Keratinocyte (primary cell): Measurements from ENCODE around the gene PARD3.

Experiments used
- EZH2 ChIP-seq: IDR thresholded peaks from one replicate; pipeline ENCODE4 v1.6.1; 2012; ENCODE audit warnings: inconsistent platforms, mild to moderate bottlenecking, low read length, moderate library complexity
- TF ChIP-seq, protein P1 (sequence below), 3 experiments: IDR thresholded peaks in 1 of 3; conservative IDR thresholded peaks in 1 of 3; optimal IDR thresholded peaks in 1 of 3; 2 replicates in 2 of 3; 3 replicates in 1 of 3; pipeline versions ENCODE3 to v1.5.1; 2011; ENCODE audit warnings: low read length in 3 of 3, mild to moderate bottlenecking in 3 of 3, moderate library complexity in 2 of 3, control low read depth in 1 of 3, inconsistent platforms in 1 of 3; ENCODE audit not compliant: insufficient read depth in 2 of 3; ENCODE audit errors: extremely low read depth in 1 of 3

DNA sequence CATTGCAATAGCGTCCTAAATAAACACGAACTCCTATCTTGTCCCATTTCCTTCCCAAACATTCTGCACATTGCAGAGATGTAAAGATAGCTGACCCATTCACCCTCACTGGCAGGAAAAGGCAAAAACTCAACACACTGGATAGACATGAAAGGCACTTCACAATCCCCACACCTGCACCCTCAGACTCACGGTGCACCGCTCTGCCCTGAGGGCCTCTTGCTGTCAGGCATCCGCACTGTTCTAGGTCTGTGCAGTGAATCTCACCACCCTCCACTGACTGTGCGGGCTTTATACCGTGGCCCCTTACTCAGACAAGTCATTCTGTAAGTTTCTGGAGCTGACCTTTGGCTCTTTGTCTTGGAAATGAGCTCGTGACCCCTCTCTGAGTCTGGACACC, 42.9 kb upstream of the PARD3 start:
- TF ChIP-seq, protein P1, sequence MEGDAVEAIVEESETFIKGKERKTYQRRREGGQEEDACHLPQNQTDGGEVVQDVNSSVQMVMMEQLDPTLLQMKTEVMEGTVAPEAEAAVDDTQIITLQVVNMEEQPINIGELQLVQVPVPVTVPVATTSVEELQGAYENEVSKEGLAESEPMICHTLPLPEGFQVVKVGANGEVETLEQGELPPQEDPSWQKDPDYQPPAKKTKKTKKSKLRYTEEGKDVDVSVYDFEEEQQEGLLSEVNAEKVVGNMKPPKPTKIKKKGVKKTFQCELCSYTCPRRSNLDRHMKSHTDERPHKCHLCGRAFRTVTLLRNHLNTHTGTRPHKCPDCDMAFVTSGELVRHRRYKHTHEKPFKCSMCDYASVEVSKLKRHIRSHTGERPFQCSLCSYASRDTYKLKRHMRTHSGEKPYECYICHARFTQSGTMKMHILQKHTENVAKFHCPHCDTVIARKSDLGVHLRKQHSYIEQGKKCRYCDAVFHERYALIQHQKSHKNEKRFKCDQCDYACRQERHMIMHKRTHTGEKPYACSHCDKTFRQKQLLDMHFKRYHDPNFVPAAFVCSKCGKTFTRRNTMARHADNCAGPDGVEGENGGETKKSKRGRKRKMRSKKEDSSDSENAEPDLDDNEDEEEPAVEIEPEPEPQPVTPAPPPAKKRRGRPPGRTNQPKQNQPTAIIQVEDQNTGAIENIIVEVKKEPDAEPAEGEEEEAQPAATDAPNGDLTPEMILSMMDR (optimal IDR thresholded peaks at IDR 0.05 in 1 of 3, IDR thresholded peaks at IDR 0.05 in 1 of 3, conservative IDR thresholded peaks at IDR 0.05 in 1 of 3; ENCODE audit: extremely low read depth in 1 of 3, insufficient read depth in 2 of 3, low read length in 3 of 3), result no peak
- no peak for TF ChIP-seq EZH2
